Activated CD8-positive, alpha-beta memory T cell treated with anti-CD3 and anti-CD28 coated beads, Interleukin-2, amount 50 U/mL, for 1 hour (primary cell): ENCODE measurements around the gene PYGB.

Source experiments
- DNase-seq: peaks from one replicate; pipeline ENCODE4 v3.0.0-alpha.2; 2020; ENCODE audit errors: extremely low read depth

The PYGB gene

DNA sequence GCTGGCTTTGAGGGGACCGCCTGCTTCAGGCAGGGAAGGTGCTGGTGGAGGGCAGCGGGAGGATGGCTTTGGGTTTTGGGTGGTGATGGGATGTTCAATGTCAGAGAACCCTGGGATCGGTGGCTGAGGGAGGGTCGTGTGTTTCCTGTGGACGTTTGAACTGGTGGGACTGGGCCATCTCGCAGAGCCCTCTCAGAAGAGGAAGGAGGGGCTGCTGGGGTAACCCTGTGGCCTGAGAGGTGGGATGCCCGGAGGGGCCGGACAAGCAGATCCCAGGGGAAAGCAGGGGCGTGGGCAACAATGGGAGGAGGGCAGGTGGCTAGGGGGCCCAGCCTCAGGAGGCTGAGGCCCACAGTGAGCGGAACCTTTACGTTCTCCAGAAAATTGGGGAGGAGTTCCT is 34.9 kb downstream of the PYGB start:
- DNase-seq = no peak

DNA sequence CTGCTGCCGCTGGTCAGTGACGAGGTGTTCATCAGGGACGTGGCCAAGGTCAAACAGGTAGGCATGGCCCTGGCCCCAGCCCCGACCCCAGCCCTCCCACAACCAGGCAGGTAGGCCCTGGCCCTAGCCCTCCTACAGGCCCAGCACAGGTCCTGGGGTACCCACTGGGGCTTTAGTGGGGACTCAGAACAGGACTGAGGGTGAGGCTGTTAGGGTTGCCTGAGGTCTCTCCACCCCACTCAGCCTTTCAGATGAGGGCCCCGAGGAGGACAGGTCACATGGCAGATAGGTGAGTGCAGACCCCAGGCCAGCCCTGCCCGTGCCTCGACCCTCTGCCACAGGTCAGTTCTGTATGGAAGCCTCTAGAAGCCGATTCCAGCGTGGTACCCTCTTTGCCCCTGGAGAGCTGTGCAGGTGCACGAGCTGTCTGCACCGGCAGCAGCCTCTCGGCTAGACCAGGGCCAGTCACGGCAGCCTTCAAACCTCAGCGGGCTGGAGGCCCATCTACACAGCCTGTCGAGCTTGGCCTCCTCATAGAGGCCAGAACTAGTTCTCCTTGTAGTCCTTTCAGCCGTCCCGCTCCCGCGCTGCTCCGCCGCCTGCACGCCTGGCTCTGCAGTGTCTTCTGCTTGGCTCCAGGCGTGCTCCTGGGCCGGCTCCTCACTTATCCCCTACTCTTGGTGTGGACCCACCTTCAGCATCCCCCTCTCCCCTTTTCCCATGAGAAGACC is 35.5 kb downstream of the PYGB start:
- no peak for DNase-seq

DNA sequence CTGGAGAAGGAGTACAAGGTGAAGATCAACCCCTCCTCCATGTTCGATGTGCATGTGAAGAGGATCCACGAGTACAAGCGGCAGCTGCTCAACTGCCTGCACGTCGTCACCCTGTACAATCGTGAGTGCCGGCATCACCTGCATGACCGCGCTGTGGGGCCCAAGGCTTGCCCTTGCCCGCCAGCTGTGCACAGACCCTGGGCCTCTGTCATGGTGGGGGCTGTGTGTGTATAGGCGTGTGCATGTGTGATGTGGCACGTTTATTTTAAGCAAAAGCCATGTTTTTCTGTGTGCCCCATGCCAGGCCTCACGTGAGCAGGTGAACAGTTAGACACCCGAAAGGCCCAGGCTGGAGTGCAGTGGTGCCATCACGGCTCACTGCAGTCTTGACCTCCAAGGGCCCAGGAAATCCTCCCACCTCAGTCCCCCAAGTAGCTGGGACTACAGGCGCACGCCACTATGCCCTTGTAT is 36.3 kb downstream of the PYGB start:
- no peak for DNase-seq

DNA sequence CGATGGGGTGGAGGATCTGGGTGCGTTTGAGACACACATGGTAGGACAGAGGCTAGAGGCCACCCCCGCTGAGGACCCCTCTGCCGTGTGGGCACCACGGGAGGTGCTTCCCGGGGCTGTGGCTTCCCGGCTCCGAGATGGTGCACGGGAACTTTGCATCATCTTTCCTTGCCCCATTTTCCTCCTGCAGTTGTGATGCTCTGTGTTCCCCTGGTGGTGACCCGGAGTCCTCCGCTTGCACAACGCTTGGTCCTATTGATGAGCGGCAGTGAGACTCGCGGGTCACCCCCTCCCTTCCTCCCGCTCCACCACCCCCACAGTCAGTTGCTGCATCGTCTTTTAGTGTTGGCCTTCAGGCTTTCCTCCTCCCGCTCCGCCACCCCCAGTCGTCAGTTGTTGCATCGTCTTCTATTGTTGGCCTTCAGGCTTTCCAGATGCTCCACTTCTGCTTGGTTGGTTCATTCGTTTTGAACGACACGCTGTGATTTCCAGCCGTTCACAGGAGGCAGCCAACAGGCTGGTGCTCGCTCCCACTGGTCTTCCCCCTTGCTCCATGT is 37.3 kb downstream of the PYGB start:
- DNase-seq = no peak

DNA sequence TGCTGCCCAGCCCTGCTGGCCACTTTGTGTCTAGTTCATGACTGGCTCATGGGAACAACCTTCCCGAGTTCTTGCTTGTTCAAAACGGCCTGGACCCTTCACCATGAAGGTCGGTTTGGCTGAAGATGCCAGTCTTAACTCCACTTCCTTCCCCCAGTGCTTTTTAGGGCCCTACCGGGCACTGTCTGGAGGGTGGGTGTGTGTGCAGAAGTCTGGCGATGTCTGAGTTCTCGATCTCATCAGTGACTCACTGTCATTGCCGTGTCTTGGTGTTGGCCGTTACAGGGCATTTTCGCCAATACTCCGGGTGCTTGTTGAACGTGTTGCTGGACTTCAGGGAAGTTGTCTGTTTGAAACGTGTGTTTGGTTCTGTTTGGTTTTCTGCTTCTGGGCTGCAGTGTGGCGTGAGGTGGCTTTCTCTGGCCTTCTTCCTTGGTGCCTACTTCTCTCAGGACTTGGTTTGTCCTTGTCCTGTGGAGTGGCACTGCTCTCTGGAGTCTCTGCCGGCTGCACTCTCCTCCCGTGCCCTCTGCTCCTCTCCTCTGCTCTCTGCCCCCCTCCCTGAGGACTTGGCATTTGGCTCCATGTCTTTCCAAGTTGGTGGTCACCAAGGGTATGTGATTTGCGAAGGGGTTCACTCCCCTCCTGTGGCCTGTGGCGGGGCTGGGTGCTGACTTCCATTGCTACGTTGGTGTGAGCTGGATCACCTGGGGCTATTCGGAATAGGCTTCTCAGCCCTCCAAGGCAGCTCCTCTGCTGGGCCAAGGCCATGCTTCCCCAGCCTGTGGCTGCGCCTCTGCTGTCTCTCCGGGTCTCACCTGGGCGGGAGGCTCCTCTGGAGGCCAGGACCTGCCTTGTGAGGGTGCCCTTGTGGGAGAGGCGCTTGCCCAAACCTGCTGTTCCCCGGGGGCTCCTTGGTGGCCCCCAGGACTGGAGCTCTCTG is 38.2 kb downstream of the PYGB start:
- no peak for DNase-seq

DNA sequence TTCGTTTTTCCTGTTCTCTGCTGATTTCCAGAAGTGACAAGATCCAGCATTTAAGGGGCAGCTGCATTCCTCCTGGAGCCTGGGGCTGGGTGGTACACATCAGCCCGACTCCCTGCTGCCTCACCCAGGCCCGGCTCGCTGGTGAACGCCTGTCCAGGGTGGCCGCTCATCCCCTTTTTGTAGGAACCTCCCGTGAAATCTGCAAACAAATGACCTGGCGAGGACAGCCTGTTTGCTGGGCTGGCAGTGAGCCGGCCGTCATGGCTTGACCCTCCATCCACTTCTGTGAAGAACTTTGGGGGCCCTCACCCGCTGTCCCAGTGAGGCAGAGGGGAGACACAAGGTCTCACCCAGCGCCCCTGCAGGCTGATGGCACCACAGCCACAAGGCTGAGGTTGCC is 39.0 kb downstream of the PYGB start:
- DNase-seq = no peak

DNA sequence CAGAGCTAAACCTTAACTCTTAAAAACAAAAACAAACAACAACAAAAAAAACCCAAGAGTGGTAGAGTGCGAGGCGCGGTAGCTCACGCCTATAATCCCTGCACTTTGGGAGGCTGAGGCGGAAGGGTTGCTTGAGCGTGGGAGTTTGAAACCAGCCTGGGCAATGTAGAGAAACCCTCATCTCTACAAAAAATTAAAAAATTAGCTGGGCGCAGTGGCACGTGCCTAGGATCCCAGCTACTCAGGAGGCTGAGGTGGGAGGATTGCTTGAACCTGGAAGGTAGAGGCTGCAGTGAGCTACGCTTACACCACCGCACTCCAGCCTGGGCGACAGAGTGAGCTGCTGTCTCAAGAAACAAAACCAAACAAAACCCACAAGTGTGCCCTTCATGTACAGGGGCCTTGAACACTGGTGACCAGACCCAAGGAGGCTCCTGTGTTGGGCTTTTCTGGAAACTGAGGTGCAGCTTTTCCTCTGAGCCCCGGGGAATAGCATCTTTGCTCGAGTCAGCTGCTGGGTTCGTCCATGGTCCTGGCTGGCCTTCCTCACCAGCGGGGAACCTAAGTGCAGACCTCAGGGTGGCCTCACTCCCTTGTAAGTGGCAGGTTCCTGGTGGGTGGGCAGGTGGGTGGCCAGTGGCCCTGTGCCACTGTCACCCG is 39.9 kb downstream of the PYGB start:
- no peak for DNase-seq

DNA sequence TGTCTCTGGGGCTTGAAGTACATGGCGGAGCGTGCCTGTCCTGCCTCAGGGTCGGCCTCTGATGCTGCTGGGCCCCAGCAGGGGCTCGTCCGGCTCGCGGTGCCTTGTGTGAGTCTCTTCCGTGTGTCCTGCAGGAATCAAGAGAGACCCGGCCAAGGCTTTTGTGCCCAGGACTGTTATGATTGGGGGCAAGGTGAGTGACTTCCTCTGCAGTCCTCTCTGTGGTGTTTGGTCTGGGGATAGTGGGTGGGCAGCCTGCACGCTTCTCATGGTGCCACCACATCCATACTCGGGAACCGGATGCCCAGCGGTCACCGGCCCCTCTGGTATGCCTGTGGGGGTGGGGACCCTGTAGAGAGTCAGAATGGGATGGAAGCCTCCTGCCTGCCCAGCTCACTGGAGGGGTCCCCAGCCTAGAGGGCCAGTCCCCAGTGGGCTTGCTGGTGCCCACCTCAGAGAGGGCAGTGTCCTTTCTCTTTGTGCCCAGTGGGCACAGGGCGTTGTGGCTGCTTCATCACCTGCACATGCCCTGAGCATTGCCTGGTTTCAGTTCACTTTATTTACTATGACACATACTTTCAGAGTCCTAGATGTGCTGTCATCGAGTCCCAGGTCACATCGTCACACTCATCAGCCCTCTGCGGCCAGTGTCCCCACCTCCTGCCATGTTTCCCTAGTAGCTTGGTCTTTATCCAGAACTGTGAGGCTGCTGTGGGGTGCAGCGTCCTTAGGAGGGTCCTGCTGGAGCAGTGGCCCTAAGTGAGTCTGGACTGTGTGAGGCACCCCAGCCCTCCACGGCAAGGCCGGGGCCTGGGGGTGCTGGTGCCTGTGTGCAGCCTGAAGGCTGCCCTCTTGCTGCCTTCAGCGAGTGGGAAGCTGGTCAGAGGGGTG is 40.7 kb downstream of the PYGB start:
- no peak for DNase-seq

DNA sequence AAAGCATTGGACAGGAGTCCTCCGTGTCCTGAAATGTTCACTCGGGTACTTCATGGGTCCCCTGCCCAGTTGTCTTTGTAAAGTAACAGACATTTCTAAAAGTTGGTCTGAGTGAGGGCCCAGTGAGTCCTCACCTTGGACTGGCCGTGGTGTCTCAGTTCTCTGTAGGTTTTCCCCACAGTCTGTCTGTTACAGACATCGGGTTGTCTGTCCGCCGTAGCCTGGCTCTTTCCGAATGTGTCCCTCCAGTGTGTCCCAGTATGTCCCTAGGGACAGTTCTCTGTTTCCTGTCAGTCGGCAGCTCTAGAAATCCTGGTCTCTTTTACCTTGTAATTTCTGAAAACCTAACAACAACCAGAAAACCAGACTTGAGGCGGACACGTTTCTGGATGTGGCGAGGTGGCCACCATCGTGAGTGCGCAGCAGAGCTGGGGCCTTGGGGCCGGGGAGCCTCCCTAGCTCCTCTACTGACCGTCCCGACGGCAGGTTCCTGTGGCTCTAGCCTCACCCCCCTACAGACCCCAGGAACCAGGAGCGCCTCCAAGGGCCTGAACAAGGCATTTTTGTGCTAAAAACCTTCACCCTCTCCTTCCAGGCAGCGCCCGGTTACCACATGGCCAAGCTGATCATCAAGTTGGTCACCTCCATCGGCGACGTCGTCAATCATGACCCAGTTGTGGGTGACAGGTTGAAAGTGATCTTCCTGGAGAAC is 42.2 kb downstream of the PYGB start:
- no peak for DNase-seq

DNA sequence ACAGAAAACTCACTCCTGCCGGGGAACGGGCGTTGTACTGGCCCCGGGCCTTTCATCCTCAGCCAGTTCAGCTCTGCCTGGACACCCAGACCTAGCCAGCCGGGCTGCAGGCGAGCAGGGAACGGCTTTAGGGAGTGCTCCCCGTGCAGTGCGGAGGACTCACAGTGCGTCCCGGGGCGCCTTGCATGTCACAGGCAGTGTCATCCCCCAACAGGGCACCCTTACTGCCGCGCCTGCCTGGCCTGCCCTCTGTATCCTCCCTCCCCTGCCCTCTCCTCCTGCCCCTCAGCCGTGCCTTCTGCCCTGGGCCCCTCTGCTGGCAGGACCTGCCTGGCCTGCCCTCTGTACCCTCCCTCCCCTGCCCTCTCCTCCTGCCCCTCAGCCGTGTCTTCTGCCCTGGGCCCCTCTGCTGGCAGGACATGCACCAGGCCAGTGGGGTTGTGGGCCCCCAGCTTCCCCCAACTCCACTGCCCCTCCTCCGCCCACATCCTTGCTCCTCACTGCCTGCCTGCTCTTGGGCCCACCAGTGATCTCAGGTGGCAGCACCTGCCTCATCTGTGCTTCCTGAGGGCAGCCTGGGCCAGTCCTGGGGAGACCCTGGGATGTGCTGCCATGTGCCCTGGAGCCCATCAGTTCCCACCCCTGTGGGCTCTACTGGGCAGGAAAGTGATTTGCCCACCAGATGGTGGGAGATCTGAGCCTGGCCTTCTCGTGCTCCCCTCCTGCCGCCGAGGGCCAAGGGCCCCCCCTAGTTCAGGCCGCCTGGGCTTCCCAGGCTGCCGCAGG is 43.0 kb downstream of the PYGB start:
- DNase-seq = no peak

DNA sequence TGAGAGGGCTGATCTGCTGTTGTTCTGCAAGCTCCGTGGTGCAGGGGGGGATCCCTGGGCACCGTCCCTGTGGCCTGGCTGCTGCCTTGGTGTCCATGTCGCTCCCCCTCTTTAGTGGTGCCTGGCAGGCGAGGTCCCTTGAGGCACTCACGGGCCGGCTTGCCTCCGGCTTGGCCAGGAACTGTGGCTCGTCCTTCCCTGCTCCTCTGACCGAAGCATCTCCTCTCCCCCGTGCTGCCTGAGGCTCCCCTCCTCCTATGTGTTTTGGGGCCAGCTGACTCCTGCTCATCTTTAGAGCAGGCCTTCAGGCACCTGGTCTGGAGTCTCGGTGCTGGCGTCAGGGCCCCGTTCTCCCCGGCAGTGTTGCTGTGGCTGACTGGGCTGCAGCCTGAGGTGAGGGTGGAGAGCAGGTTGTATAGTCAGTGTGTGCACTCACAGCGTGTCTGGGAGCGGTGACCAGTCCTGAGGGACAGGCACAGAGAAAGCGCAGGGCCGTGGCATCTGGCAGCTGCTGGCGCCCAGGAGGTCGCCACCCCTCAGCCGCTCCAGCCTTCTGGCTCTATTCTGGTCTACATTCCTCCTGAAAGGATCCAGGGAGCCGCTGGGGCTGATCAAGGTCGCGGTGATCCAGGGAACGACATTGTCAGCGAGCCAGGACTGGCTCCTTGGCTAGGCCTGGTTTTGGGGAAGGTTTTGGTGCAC is 43.7 kb downstream of the PYGB start:
- no peak for DNase-seq

DNA sequence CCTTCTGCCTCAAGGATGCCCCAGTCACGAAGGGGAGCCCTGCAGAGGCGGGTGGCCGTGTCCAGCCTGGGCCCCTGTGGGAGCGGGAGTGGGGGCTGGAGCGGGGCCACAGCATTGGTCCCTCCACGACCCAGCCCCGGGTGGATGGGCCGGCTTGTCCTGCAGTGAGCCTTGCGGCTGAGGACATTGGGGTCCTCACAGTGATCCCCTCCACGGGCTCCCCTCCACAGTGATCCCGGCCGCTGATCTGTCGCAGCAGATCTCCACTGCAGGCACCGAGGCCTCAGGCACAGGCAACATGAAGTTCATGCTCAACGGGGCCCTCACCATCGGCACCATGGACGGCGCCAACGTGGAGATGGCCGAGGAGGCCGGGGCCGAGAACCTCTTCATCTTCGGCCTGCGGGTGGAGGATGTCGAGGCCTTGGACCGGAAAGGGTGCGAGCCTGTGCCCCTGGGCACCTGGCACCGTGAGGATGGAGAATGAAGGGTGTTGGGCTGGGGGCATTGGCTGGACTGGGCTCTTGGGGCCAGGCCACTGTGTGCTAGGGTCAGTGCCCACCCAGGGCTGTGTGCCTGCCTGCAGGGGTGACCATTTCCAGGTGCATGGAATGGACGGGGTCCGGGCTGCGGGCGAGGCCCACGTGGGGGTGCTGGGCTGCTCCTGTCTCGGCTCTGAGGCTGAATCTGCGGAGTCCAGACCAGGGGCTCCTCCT is 44.4 kb downstream of the PYGB start:
- no peak for DNase-seq

DNA sequence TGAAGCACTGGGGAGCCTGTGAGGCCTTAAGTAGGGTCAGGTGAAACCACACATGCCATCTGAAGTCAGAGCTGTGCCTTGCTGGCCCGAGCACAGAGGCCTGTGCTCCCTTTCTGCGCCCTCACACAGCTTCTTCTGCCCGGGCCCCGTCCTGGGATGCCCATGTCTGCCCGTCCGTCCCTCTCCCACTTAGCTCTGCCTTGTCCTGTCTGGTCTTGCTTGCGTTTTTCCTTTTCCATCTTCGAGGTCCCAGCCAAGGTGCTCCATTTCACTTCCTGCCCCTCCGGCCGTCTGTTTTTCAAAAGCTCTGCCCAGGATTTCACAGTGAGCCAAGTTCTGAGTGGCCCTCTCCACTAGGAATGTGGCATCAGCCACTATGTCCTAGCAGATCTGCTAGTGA is 45.6 kb downstream of the PYGB start:
- no peak for DNase-seq

DNA sequence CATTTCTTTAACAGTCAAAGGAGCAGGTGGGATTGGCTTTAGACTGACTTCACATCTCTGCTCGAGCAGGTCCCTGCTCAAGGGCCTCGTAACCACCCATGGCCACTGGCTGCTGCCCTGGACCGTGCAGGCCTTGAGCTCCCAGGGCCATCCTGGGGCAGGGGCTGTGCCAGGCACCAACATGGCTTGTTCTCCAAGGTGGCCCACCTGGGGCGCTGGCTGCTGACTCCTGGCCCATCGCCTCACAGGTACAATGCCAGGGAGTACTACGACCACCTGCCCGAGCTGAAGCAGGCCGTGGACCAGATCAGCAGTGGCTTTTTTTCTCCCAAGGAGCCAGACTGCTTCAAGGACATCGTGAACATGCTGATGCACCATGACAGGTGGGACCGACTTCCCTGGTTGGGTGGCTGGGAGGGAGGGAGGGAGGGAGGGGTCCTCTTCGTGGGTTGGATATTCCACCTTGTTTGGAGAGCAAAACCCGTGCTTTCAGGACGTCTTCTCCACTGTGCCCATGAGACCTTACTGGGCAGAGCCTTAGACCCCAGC is 46.1 kb downstream of the PYGB start:
- DNase-seq = no peak

DNA sequence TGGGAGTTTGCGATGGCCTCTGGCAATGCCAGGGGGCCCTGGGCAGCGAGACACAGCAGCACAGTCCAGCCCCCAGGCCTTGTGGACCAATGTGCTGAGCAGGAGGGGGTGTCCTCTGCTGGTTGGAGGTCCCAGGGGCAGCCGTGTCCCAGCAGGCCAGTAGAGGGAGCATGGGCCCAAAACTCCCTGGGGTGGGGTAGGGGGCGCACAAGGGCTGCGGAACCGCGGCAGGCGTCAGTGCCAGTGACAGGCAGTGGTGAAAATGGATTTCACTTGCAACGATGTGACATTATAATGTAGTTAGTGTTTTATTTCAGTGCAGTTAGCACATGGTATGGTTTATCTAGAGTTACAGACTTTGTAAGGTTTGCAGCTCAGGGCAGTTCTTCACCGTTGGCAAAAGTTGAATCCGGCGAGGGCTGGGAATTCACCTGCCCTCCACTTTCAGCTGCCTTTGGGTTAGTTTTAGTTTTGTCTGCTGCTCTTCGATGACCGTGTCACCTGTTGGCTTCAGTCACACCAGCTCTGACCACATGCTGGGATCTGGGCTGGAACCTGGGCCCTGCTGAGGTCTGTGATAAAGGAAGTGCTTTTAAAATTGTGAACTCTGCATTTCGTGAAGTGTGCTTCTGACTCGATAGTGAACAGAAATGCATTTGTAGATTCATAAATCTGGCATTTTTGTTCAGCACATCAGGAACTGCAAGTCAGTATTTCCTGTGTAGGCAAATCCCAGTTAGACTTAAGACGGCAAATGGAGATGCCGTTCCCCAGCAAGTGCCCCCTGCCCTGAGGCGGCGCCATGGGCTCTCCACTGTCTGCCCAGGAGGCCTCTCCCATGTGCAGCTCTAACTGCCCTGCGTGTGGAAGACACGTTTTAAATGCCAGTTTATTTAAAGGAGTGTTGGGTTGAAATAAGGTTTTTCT is 46.8 kb downstream of the PYGB start:
- peak; percentile 16 for DNase-seq

DNA sequence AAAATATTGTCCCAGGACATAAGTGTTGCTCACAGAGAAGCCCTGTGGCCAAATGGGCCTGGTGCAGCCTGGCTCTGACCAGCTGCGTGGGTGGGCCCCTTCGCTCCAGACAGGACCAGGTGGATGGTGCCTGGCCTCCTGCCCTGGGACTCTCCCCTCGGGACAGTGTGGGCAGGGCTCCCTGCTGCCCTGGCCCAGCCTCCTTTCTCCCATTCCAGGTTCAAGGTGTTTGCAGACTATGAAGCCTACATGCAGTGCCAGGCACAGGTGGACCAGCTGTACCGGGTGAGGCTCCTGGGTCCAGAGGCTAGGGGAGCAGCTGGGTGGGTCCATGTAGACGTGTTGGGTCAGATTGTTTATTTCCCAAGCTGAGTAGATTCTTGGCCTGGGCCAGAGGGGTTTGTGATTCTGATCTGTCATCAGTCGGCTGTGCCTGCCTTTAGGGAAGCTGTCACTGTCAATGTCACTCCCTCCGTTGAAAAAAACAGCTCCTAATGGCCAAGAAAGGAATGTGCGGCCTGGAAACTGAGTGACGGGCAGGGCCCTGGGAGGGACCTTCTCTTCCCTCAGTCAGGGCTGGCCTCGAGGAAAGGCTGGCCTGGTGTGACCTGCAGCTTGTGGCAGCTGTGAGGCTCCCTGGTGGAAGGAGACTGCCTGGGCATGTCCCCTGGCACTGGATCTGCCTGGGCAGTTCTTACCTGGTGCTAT is 47.7 kb downstream of the PYGB start:
- no peak for DNase-seq
